A673 (cell line): ENCODE data around the gene OS9.

ENCODE experiments used
- EZH2 ChIP-seq: fragments of 200-600 bp; sonication (generic); IDR thresholded peaks from 2 replicates; pipeline ENCODE4 v1.6.1; 2017; ENCODE audit warnings: borderline replicate concordance, low read depth, mild to moderate bottlenecking, mixed read lengths, antibody characterized with exemption, low read length; ENCODE audit not compliant: poor library complexity, severe bottlenecking
- TF ChIP-seq, protein P1 (sequence below): fragments of 300-800, 200-600 bp; sonication (generic); conservative IDR thresholded peaks from 2 replicates; pipeline ENCODE4 v1.5.1; 2017; ENCODE audit warnings: low read depth, mild to moderate bottlenecking, antibody characterized with exemption, low read length, moderate library complexity, mixed read lengths

DNA sequence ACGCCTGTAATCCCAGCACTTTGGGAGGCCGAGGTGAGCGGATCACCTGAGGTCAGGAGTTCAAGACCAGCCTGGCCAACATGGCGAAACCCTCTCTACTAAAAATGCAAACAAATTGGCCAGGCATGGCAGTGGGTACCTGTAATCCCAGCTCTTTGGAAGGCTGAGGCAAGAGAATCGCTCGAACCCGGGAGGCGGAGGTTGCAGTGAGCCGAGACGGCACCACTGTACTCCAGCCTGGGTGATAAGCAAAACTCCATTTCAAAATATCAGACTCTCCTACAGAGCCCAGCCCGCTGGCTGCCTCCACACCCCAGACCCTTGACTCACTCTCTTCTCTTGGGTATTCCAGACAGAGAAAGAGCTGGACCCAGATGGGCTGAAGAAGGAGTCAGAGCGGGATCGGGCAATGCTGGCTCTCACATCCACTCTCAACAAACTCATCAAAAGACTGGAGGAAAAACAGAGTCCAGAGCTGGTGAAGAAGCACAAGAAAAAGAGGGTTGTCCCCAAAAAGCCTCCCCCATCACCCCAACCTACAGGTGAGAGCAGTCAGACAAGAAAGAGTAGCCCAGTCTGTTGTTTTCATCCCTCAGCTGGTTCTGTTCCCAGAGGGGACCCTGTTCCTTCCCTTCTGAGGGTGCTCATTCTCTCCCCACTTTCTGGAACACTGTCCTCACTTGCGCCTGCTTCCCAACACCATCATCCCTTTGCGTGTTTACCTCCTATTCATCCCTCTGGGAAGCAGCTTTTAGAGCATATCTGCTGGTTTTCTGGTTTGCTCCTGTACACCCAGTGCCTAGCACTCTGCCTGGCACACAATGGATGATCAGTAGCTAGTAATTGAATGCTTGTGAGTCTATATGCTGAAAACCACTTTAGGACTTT, 25.0 kb downstream of the OS9 start:
- TF ChIP-seq, protein P1, sequence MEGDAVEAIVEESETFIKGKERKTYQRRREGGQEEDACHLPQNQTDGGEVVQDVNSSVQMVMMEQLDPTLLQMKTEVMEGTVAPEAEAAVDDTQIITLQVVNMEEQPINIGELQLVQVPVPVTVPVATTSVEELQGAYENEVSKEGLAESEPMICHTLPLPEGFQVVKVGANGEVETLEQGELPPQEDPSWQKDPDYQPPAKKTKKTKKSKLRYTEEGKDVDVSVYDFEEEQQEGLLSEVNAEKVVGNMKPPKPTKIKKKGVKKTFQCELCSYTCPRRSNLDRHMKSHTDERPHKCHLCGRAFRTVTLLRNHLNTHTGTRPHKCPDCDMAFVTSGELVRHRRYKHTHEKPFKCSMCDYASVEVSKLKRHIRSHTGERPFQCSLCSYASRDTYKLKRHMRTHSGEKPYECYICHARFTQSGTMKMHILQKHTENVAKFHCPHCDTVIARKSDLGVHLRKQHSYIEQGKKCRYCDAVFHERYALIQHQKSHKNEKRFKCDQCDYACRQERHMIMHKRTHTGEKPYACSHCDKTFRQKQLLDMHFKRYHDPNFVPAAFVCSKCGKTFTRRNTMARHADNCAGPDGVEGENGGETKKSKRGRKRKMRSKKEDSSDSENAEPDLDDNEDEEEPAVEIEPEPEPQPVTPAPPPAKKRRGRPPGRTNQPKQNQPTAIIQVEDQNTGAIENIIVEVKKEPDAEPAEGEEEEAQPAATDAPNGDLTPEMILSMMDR = no peak
- TF ChIP-seq EZH2 = no peak
